Ectodermal cell (in vitro differentiated cells): ENCODE results near the gene PXMP4.

Source experiments
- H3K27ac ChIP-seq: 2 replicates; pipeline ENCODE4 v1.7.0; 2013; ENCODE audit warnings: mild to moderate bottlenecking, low read depth, low read length; ENCODE audit not compliant: insufficient read depth, poor library complexity, severe bottlenecking
- H3K27me3 ChIP-seq: 2 replicates; pipeline ENCODE4 v1.7.0; 2013; ENCODE audit warnings: mild to moderate bottlenecking, low read length; ENCODE audit not compliant: insufficient read depth, control insufficient read depth, poor library complexity, severe bottlenecking
- H3K36me3 ChIP-seq: one replicate; pipeline ENCODE4 v1.7.0; 2013; ENCODE audit warnings: low read length; ENCODE audit not compliant: control insufficient read depth, insufficient read depth
- H3K4me1 ChIP-seq: one replicate; pipeline ENCODE4 v1.7.0; 2013; ENCODE audit warnings: low read length; ENCODE audit not compliant: control insufficient read depth, insufficient read depth
- H3K4me3 ChIP-seq: 2 replicates; pipeline ENCODE4 v1.7.0; 2013; ENCODE audit warnings: low read depth, low read length, control low read depth; ENCODE audit not compliant: insufficient read depth
- H3K9me3 ChIP-seq: 2 replicates; pipeline ENCODE4 v1.7.0; 2013; ENCODE audit warnings: mild to moderate bottlenecking, low read length, moderate library complexity; ENCODE audit not compliant: control insufficient read depth
- WGBS, 2 experiments: methylation state at CpG; one replicate each; pipeline ENCODE4 v1.1.7; 2013; ENCODE audit warnings: missing lambda C conversion rate in 2 of 2; 5-methylcytosine and 5-hydroxymethylcytosine counted together

The PXMP4 gene

DNA sequence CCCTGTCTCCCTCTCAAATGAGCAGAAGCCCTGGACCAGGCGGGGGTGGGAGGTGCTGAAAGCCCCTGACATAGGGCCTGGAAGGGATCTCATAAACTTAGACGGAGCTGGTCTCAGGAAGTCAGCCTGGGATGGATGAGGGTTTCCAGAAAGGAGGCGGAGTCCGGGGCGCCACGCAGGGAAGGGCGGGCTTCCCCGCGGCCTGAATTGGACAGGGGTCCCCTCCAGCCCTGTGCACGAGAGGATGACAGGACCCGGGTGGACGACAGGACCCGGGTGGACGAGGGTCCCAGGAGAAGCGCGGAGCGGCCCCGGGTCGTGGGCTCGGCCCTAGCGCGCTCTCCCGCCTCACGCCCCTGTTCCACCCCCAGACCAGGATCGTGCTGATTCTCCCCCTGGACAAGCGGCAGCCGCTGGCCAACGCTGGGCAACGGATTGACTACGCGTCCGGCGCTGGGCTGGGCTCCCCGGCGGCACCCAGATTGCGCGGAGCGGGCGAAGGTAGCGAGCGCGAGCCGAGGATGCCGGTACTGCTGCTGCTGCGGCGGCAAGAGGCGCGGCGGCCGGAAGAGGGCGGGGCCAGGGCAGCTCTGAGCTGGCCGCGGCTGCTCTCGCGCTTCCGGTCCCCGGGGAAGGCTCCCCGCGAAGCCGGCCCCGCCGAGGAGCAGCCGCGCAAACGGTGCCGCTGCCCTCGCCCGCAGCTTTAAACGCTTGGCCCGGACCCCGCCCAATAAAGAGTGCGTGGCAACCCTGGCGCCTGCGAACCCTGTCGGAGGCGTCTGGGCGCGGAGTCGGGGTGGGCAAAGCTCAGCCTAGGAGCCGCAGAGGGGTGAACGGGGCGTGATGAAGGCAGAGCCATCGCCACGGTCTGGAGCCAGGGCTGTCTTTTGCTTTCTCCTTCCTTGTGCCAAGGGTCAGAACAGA, 56.7 kb downstream of the PXMP4 start:
- Histone ChIP-seq H3K9me3 (no peaks in the 10 kb centered on the region), H3K36me3 (no peaks in the 10 kb centered on the region), H3K4me3 (peak overlapping the region; percentile 91), H3K27me3 (peaks cover 14% of the 10 kb centered on the region), H3K4me1 (peaks cover 7% of the 10 kb centered on the region), H3K27ac (no peak overlapping the region)
- WGBS, 2 experiments: 1% methylated on average over 84 of the region's 84 CpGs

DNA sequence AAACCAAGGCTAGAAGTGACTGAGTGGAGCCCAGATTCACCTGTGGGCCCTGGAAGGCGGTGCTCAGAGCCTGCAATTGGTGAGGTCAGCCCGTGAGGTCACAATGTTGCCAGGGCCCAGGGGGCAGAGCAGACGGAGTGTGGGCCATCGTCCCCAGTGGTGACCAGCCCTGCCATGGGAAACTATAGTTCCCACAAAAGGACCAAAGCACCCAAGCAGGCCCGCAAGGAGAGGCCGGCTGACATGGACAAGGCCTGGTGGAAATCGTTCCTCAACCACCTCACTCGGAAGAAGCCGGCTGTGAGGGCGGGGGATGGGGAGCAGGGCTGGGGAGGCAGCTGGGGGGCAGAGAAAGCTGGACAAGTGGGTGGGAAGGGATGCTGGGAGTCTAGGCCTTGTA, 57.9 kb downstream of the PXMP4 start, which contains the start of gene C20orf144:
Gene C20orf144, plus strand, starts transcription at position 156 of the 400 bp plus-strand sequence. Its CDS starts 19 bp downstream, at position 175.
- H3K4me1 ChIP-seq: peaks cover 7% of the 10 kb centered on the region
- H3K36me3 ChIP-seq: no peaks in the 10 kb centered on the region
- H3K9me3 ChIP-seq: no peaks in the 10 kb centered on the region
- H3K27me3 ChIP-seq: peaks cover 4% of the 10 kb centered on the region
- 93 to 95% methylated on average over 10 of the region's 10 CpGs for WGBS, 2 experiments
- H3K4me3 ChIP-seq: peak within 1 kb of the TSS; percentile 91
- H3K27ac ChIP-seq: no peak within 1 kb of the TSS

DNA sequence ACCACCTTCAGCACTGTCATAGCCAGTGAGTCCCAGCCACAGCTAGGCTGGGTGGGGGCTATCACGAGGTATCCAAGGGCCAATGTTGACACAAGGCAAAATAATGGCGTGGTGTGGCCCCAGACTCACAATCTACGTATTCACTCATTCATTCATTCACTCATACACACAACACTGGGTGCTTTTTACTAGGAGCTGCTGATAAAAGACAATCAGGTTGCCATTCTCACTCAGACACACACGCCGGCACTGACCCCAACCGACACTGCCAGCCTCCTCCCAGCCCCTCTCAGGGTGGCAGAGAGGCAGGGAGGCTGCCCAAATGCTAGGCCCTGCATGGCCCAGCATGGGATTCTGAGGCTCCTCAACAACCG, 59.4 kb downstream of the PXMP4 start:
- H3K27ac ChIP-seq: no peak overlapping the region
- no peak overlapping the region for H3K4me3 ChIP-seq
- WGBS, 2 experiments: 92 to 95% methylated on average over 7 of the region's 7 CpGs
- H3K9me3 ChIP-seq: no peaks in the 10 kb centered on the region
- H3K27me3 ChIP-seq: no peaks in the 10 kb centered on the region
- no peaks in the 10 kb centered on the region for H3K36me3 ChIP-seq
- H3K4me1 ChIP-seq: peaks cover 4% of the 10 kb centered on the region

DNA sequence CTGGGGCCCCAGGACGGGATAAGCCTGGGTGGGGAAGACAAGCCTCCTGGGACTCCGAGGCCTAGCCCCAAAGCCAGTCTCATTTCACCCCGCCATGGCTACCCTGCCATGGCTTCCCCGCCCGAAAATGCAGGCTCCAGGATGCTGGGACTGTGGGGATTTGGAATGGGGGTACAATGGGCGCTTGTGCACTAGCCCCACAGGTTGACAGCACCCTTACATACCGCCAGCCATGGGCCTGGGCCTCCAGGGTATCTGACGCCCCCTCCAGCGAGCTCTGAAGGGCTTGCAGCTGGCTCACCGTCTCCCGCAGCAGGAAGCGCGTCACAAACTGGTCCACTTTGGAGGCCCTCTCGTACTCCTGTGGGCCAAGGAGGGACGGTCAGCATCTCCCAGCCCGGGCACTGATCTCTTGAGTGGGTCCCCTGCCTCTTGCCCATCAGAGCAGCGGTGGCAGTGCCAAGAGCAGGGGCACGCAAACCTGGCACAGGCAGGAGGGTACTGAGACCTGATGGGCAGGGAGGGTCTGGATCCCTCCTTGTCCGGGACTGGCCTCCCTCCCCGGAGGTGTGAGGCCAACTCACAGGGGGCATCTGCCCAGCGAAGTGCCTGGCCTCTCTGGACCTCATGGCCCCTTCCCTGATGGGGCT, 60.0 kb downstream of the PXMP4 start:
- no peaks in the 10 kb centered on the region for H3K9me3 ChIP-seq
- 92 to 94% methylated on average over 21 of the region's 21 CpGs for whole genome bisulfite sequencing, 2 experiments
- no peaks in the 10 kb centered on the region for H3K36me3 ChIP-seq
- H3K27ac ChIP-seq: no peak overlapping the region
- no peaks in the 10 kb centered on the region for H3K27me3 ChIP-seq
- peaks cover 4% of the 10 kb centered on the region for H3K4me1 ChIP-seq
- no peak overlapping the region for H3K4me3 ChIP-seq

DNA sequence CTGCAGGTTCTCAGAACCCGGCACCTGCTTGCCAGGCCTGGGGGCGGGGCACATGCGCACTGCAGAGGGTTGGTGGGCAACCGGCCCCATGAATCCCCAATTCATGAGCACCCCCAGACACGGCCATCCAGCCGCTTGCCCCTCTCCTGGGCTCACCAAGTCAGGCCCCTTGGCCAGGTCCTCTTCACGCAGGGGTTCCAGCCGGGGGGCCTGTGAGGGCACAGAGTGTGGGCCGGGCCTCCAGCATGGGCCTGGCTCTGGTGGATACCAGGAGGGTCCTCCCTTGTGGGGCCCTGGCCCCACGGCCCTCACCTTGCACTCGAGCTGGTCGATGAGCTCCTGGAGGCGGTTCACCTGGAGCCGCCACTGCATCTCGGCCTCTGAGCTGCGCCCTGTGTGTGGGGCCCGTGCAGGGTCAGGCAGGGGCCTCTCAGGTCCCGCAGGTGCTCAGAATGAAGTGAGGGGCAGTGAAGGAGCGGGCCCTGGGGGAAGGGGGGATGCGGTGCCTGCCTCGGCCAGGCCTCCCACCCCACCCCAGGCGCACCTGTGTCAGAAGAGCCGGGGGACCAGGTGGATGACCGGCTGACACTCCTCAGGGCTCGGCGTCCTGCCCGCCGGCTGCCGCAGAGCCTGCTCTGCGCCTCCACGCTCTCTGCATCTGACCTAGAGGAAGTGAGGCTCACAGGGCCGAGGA, 60.6 kb downstream of the PXMP4 start:
- Histone ChIP-seq H3K27ac (no peak overlapping the region), H3K27me3 (no peaks in the 10 kb centered on the region), H3K4me3 (no peak overlapping the region), H3K9me3 (no peaks in the 10 kb centered on the region), H3K4me1 (peaks cover 4% of the 10 kb centered on the region), H3K36me3 (no peaks in the 10 kb centered on the region)
- WGBS, 2 experiments: 95 to 96% methylated on average over 32 of the region's 32 CpGs

DNA sequence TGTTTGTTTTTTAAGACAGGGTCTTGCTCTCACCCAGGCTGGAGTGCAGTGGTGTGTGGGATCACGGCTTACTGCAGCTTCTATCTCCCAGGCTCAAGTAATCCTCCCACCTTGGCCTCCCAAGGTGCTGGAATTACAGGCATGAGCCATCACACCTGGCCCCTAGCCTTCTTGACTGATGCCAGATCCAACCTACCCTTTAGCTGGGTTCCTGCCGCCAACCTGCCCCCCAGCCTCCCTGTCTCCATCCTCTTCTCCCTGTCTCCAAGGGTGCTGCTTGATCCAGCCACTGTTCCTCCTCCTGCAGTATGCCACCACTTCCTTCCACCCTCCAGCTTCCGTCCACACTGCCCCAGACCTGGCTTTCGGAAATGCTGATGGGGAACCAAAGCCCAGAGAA, 61.2 kb downstream of the PXMP4 start:
- peaks cover 4% of the 10 kb centered on the region for H3K4me1 ChIP-seq
- no peak overlapping the region for H3K4me3 ChIP-seq
- no peaks in the 10 kb centered on the region for H3K27me3 ChIP-seq
- H3K36me3 ChIP-seq: no peaks in the 10 kb centered on the region
- 91 to 93% methylated on average over 4 of the region's 4 CpGs for WGBS, 2 experiments
- no peak overlapping the region for H3K27ac ChIP-seq
- H3K9me3 ChIP-seq: no peaks in the 10 kb centered on the region

DNA sequence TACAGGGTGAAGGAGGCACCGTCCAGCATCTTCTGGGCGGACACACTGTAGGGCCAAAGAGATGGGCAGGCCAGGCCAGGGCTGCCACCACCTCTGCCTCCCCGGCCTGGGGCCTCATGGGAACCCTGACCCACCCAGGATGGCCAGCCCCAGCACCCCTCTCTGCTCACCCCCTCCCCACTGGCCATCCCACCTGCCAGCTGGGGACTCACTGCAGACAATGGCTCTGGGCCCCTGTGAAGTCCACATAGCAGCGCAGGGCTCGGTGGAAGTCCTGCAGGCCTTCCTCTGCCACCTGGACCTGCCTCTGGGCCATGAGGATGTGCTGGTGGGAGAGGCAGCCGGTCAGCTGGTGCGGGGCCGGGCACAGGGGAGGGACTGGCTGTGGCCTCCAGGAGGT, 61.6 kb downstream of the PXMP4 start:
- 93 to 95% methylated on average over 8 of the region's 8 CpGs for WGBS, 2 experiments
- Histone ChIP-seq H3K27me3 (no peaks in the 10 kb centered on the region), H3K4me1 (peaks cover 4% of the 10 kb centered on the region), H3K27ac (no peak overlapping the region), H3K36me3 (no peaks in the 10 kb centered on the region), H3K4me3 (no peak overlapping the region), H3K9me3 (no peaks in the 10 kb centered on the region)

DNA sequence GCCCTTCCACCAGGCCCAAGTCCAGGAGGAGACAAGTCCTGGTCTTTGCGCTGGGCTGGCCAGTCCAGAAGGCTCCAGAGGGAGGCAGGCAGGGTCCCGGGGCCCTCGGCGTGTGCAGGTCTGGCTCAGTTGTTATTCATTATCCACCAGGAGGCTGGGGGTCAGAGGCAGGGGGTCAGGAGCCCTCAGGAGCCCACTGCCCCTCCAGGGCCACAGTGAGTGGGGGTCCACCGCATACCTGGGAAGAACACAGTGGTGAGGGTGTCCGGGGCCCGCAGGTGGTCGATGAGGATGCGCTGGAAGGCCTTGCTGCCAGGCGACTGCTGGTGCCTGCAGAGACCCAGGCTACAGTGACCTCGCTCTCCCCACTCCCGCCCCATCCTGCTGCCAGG, 62.4 kb downstream of the PXMP4 start:
- WGBS, 2 experiments: 94 to 95% methylated on average over 12 of the region's 12 CpGs

DNA sequence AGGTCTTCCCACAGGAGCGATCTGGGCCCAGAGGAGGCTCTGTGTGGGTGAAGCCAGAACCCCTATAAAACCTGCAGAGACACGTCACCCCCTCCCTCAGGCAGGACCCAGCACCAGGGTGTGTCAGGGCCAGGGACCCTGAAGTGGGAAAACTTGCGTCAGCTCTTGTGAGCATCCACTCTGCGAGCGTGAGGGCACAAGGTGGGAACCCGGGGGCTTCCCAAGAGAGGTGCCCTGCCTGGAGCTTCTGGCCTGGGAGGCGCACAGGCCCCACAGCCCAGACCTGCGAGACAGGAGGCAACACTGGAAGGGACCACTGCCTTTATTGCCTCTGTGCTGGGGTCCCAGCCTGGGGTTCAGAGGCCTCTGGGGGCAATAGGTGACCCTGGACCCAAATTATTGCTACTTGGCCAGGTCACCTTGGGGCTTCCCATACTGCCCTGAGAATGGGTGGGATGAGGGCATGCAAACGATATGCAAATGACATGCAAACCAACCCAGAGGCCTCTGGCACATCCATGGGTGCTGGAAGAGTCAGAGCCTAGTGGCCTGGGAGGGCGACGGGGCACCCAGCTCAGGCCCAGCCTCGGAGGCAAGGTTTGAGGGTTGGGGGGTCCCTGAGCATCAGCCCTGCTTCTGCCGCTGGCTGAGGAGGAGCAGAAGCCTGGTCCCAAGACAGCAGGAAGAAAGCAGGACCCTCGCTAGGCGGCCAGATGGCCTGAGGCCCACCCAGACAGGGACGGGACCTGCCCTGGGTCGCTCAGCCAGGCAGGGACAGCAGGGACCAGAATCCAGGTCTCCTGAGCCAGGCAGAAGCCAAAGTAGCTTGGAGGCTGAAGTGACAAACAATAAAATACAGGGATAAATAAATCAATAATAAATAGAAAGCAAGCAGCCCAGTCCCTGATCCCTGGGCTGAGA, 63.1 kb downstream of the PXMP4 start:
- WGBS, 2 experiments: 94 to 95% methylated on average over 17 of the region's 17 CpGs
- Histone ChIP-seq H3K27ac (no peak overlapping the region), H3K9me3 (no peaks in the 10 kb centered on the region), H3K4me1 (no peaks in the 10 kb centered on the region), H3K36me3 (no peaks in the 10 kb centered on the region), H3K4me3 (no peak overlapping the region), H3K27me3 (no peaks in the 10 kb centered on the region)

More for the DNA sequence above, 62.4 kb downstream of the PXMP4 start:
- Histone ChIP-seq H3K9me3 (no peaks in the 10 kb centered on the region), H3K27ac (no peak overlapping the region), H3K4me1 (peaks cover 1% of the 10 kb centered on the region), H3K36me3 (no peaks in the 10 kb centered on the region), H3K4me3 (no peak overlapping the region), H3K27me3 (no peaks in the 10 kb centered on the region)
